GM21423 (cell line): Measurements from ENCODE around the gene ZNF385D.
"Not testable (repeated sequence)": the region's sequence is repeated elsewhere in the genome, so short reads cannot be mapped to it uniquely, and the experiment has no call there.

Source experiments
- ATAC-seq: cut with Tn5 transposase; IDR thresholded peaks from one replicate; pipeline ENCODE4 v1.9.1; 2021; ENCODE audit warnings: mild to moderate bottlenecking, moderate library complexity; ENCODE audit not compliant: unreplicated experiment

The ZNF385D gene

DNA sequence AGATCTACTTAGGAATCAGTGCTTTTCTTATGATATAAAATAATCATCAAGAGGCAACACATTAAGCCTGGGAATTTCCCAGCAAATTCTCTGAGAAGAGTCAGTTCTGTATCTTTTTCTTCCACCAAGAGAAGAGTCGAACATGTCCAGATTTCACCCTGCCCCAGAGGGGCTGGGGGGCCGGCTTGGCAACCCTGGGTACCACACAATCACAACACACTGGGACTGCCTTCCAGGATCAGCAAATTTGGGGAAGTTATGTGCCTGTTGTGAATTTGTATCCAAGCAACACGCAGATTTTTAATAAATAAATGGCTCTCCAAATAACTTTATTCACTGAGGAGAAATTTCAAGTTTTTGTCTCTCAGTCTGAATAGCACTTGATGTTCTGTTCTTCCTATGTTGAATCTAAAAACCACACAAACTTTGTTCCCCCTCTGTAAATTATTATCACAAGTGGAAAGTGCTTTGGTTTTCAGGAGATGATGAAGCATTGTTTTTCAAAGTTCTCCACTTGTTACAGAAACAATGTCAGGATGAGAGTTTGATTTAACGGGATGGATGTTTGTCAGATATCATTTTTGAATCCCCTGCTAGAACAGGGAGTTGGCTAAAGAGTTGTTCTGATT lies 357.2 kb downstream of the ZNF385D start:
- ATAC-seq, result no peak

GRCh38 chr3:21392526-21392925 lies 358.5 kb downstream of the ZNF385D start:
- ATAC-seq, result no peak

DNA sequence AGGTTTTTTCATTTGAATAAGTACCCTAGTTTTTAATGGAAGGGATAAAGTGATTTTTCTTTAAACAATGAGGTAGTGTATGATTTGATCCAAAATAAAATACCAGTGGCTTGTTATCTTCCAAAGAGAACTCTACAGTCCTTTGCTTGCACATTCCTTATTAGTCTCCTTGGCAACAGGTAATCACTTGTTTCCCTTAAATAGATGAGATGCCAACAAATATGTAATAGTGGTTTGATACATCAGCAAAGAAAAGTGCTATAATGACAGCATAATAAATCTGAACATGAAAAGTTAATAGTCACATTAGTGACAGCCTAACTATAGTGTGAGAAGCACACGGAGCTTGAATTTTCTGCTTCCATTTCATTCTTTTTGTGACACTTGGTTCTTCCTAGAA lies 360.2 kb downstream of the ZNF385D start:
- no peak for ATAC-seq

GRCh38 chr3:21390136-21390535 lies 360.9 kb downstream of the ZNF385D start:
- no peak for ATAC-seq

DNA sequence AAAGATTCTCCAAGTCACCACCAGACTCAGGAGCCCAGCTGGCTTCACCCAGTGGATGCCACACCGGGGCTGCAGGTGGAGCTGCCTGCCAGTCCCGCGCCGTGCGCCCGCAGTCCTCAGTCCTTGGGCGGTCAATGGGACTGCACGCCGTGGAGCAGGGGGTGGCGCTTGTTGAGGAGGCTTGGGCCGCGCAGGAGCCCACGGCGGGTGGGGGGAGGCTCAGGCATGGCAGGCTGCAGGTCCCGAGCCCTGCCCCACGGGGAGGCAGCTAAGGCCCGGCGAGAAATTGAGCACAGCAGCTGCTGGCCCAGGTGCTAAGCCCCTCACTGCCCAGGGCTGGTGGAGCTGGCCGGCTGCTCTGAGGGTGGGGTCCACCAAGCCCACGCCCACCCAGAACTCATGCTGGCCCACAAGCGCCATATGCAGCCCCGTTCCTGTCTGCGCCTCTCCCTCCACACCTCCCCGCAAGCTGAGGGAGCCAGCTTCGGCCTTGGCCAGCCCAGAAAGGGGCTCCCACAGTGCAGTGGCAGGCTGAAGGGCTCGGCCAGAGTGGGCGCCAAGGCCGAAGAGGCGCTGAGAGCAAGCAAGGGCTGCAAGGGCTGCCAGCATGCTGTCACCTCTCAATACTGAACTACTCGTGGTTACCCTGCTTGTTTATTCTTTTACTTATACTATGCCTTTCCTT lies 363.7 kb downstream of the ZNF385D start:
- not testable (repeated sequence) for ATAC-seq

- ATAC-seq, result not testable (repeated sequence)
Measured at GRCh38 chr3:21378036-21378435, 373.0 kb downstream of the ZNF385D start.

DNA sequence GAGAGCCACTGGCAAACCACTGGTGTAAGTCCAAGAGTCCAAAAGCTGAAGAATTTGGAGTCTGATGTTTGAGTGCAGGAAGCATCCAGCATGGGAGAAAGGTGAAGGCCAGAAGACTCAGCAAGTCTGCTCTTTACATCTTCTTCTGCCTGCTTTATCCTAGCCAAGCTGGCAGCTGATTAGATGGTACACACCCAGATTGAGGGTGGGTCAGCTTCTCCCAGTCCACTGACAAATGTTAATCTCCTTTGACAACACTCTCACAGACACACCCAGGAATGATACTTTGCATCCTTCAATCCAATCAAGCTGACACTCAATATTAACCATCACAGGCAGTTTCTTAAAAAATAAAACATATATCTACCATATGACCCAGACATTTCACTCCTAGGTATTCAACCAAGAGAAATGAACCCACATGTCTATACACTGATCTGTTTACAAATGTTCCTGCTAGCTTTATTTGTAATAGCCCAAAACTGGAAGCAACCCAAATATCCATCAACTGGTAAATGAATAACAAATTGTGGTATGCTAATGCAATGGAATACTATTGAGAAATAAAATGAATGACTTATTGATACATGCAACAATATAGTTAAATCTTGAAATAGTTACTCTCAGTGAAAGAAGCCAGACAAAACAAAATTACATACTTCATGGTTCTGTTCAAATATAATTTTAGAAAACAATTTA lies 373.8 kb downstream of the ZNF385D start:
- ATAC-seq, result no peak

DNA sequence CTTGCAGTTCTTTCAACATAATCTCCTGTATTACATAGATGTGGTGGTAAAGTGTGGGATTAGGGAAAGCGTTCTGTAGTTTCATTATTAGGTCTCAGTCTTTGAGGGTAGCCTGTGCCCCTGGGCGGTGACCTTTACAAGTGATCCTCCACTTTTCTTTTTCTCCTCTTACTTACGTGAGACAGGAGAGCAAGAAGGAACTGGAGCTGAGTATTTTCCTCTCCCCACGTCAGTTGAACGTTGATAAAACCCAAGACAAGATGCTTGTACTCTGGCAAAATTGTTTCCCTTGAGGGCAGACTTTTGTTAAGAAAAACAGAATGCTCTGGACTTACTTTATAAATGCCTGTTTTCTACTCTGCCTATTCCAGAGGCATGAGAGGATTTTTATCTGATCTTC lies 378.7 kb downstream of the ZNF385D start:
- no peak for ATAC-seq
